Thymus (tissue), 11 donors: ENCODE results near the gene SOS2. TPM values are rescaled to one million over a fixed set of nuclear protein-coding genes. Genes with fewer than 3 reads are reported as not detected.

ENCODE experiments used
- DNase-seq, 9 donors: peaks; one replicate each; pipeline ENCODE4 v3.0.0-alpha.2; 2013; ENCODE audit warnings: low spot score in 9 of 9, low read depth in 6 of 9, missing footprints in 1 of 9
- H3K27ac ChIP-seq, 2 donors: one replicate each; pipeline ENCODE4 v1.5.1; 2013; ENCODE audit warnings: control low read depth in 1 of 2, low read depth in 1 of 2, low read length in 1 of 2, mild to moderate bottlenecking in 1 of 2, moderate library complexity in 1 of 2
- H3K27me3 ChIP-seq, 2 donors: one replicate each; pipeline ENCODE4 v1.5.1; 2013; ENCODE audit warnings: low read length in 1 of 2; ENCODE audit not compliant: control insufficient read depth in 2 of 2, insufficient read depth in 1 of 2
- H3K36me3 ChIP-seq, 2 donors: one replicate each; pipeline ENCODE4 v1.5.1; 2013; ENCODE audit warnings: low read length in 1 of 2, mild to moderate bottlenecking in 1 of 2, moderate library complexity in 1 of 2; ENCODE audit not compliant: control insufficient read depth in 2 of 2, insufficient read depth in 2 of 2
- H3K4me1 ChIP-seq, 2 donors: one replicate each; pipeline ENCODE4 v1.5.1; 2013; ENCODE audit warnings: low read length in 2 of 2; ENCODE audit not compliant: control insufficient read depth in 2 of 2, insufficient read depth in 2 of 2
- H3K4me3 ChIP-seq, 2 donors: one replicate each; pipeline ENCODE4 v1.5.1; 2013; ENCODE audit warnings: low read length in 2 of 2, control low read depth in 1 of 2, mild to moderate bottlenecking in 1 of 2
- H3K9me3 ChIP-seq, 2 donors: one replicate each; pipeline ENCODE4 v1.5.1; 2013; ENCODE audit warnings: low read length in 1 of 2, mild to moderate bottlenecking in 1 of 2; ENCODE audit not compliant: control insufficient read depth in 2 of 2, insufficient read depth in 1 of 2
- WGBS: extraction: QIAGEN DNeasy Blood & Tissue Kit; methylation state at CpG from one replicate; pipeline ENCODE4 v1.1.7; 2013; 5-methylcytosine and 5-hydroxymethylcytosine counted together
- polyA plus RNA-seq: library from polyadenylated mRNA; stranded (reverse); fragments of 200-250 nt; gene quantifications from one replicate; pipeline ENCODE4 v1.2.3, GENCODE V29; 2013
- total RNA-seq: library from RNA; stranded (reverse); fragments of 120-200 nt; gene quantifications from one replicate; pipeline ENCODE4 v1.2.4, GENCODE V29; 2013
- donor health status: healthy.

The SOS2 gene
- total and polyA plus RNA-seq, 2 donors: 11.5 to 15.4 TPM

- Histone ChIP-seq H3K36me3 (peaks cover 2 to 3% of the 10 kb centered on the region in 2 donors), H3K27me3 (no peaks in the 10 kb centered on the region), H3K27ac (no peak overlapping the region), H3K4me1 (no peaks in the 10 kb centered on the region), H3K4me3 (no peak overlapping the region), H3K9me3 (no peaks in the 10 kb centered on the region)
- 97% methylated on average over 3 of the region's 3 CpGs for WGBS
- DNase-seq: no peak
These were observed 22.9 kb upstream of the SOS2 start for GRCh38 chr14:50254248-50254647.

GRCh38 chr14:50249136-50249775, 17.9 kb upstream of the SOS2 start:
- 83% methylated on average over 7 of the region's 7 CpGs for WGBS
- no peak overlapping the region for H3K4me3 ChIP-seq
- peaks cover 3 to 5% of the 10 kb centered on the region in 2 donors for H3K36me3 ChIP-seq
- H3K9me3 ChIP-seq: no peaks in the 10 kb centered on the region
- H3K27ac ChIP-seq: no peak overlapping the region
- no peak for DNase-seq
- H3K4me1 ChIP-seq: no peaks in the 10 kb centered on the region
- no peaks in the 10 kb centered on the region for H3K27me3 ChIP-seq

- WGBS: 66% methylated on average over 3 of the region's 3 CpGs
These were observed 15.9 kb upstream of the SOS2 start for GRCh38 chr14:50247245-50247644.

GRCh38 chr14:50242566-50243310, 11.4 kb upstream of the SOS2 start:
- WGBS: 96% methylated on average over 5 of the region's 5 CpGs
- Histone ChIP-seq H3K4me3 (no peak overlapping the region), H3K4me1 (no peaks in the 10 kb centered on the region), H3K9me3 (no peaks in the 10 kb centered on the region), H3K27ac (no peak overlapping the region), H3K27me3 (no peaks in the 10 kb centered on the region), H3K36me3 (no peaks in the 10 kb centered on the region)
- no peak for DNase-seq

More at GRCh38 chr14:50247245-50247644, 15.9 kb upstream of the SOS2 start:
- no peaks in the 10 kb centered on the region for H3K9me3 ChIP-seq
- no peak for DNase-seq
- no peaks in the 10 kb centered on the region for H3K27me3 ChIP-seq
- peaks cover 3 to 5% of the 10 kb centered on the region in 2 donors for H3K36me3 ChIP-seq
- H3K27ac ChIP-seq: no peak overlapping the region
- H3K4me3 ChIP-seq: no peak overlapping the region
- no peaks in the 10 kb centered on the region for H3K4me1 ChIP-seq

- no peaks in the 10 kb centered on the region for H3K9me3 ChIP-seq
- no peak for DNase-seq
- no peak overlapping the region for H3K27ac ChIP-seq
- H3K36me3 ChIP-seq: no peaks in the 10 kb centered on the region
- WGBS: 99% methylated on average over 1 of the region's 1 CpG
- H3K4me1 ChIP-seq: no peaks in the 10 kb centered on the region
- H3K27me3 ChIP-seq: no peaks in the 10 kb centered on the region
- no peak overlapping the region for H3K4me3 ChIP-seq
These were observed 10.7 kb upstream of the SOS2 start for GRCh38 chr14:50242096-50242495.

- WGBS: 14% methylated on average over 3 of the region's 3 CpGs
- H3K36me3 ChIP-seq: no peaks in the 10 kb centered on the region
- no peaks in the 10 kb centered on the region for H3K9me3 ChIP-seq
- no peaks in the 10 kb centered on the region for H3K4me1 ChIP-seq
- H3K4me3 ChIP-seq: no peak overlapping the region
- H3K27me3 ChIP-seq: no peaks in the 10 kb centered on the region
- no peak overlapping the region for H3K27ac ChIP-seq
- DNase-seq: no peak
These were observed 6.0 kb upstream of the SOS2 start for GRCh38 chr14:50237427-50237826.

- WGBS: 96% methylated on average over 4 of the region's 4 CpGs
- H3K4me1 ChIP-seq: peaks cover 3% of the 10 kb centered on the region in 2 donors
- no peaks in the 10 kb centered on the region for H3K9me3 ChIP-seq
- no peak for DNase-seq
- peaks cover 0 to 3% of the 10 kb centered on the region in 2 donors for H3K27me3 ChIP-seq
- no peak overlapping the region for H3K27ac ChIP-seq
- no peaks in the 10 kb centered on the region for H3K36me3 ChIP-seq
- no peak overlapping the region for H3K4me3 ChIP-seq
These were observed 2.5 kb upstream of the SOS2 start for GRCh38 chr14:50233951-50234250.

- Histone ChIP-seq H3K27me3 (peaks cover 0 to 3% of the 10 kb centered on the region in 2 donors), H3K36me3 (no peaks in the 10 kb centered on the region), H3K4me3 (no peak overlapping the region), H3K4me1 (peaks cover 3% of the 10 kb centered on the region in 2 donors), H3K27ac (no peak overlapping the region), H3K9me3 (no peaks in the 10 kb centered on the region)
- no peak for DNase-seq
- 92% methylated on average over 14 of the region's 14 CpGs for WGBS
These were observed 2.0 kb upstream of the SOS2 start for GRCh38 chr14:50233166-50233950.

GRCh38 chr14:50232276-50232642, 881 bp upstream of the SOS2 start:
- no peaks in the 10 kb centered on the region for H3K36me3 ChIP-seq
- no peak for DNase-seq
- peak overlapping the region in 1 of 2 donors; percentile 19 for H3K27ac ChIP-seq
- H3K27me3 ChIP-seq: peaks cover 0 to 3% of the 10 kb centered on the region in 2 donors
- 68% methylated on average over 13 of the region's 13 CpGs for WGBS
- peak overlapping the region; percentile 54 to 99 for H3K4me3 ChIP-seq
- peaks cover 0 to 1% of the 10 kb centered on the region in 2 donors for H3K9me3 ChIP-seq
- peaks cover 3% of the 10 kb centered on the region in 2 donors for H3K4me1 ChIP-seq
